ENCODE results near the gene ZNG1F.
"Not testable (repeated sequence)": the region's sequence is repeated elsewhere in the genome, so short reads cannot be mapped to it uniquely, and the experiment has no call there.

DNA sequence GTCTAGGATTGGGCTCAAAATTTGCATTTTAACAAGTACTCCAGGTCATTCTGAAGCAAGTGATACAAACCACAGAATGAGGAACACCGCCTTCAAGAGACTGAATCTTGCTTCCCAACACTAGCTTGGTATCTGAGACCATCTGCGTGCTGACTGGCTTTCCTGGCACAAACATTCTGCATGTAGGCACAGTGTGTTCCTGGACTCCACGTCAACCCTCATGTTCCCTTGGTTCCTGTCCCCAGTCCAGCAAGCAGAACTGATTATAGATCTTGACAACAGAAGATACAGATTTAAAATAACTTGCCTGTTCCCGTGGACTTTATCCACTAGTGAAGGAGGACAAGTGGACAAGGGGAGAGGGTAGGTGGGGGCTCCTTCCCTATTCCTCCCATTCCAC lies 30.7 kb upstream of the ZNG1F start:
- TF ChIP-seq, protein P1, sequence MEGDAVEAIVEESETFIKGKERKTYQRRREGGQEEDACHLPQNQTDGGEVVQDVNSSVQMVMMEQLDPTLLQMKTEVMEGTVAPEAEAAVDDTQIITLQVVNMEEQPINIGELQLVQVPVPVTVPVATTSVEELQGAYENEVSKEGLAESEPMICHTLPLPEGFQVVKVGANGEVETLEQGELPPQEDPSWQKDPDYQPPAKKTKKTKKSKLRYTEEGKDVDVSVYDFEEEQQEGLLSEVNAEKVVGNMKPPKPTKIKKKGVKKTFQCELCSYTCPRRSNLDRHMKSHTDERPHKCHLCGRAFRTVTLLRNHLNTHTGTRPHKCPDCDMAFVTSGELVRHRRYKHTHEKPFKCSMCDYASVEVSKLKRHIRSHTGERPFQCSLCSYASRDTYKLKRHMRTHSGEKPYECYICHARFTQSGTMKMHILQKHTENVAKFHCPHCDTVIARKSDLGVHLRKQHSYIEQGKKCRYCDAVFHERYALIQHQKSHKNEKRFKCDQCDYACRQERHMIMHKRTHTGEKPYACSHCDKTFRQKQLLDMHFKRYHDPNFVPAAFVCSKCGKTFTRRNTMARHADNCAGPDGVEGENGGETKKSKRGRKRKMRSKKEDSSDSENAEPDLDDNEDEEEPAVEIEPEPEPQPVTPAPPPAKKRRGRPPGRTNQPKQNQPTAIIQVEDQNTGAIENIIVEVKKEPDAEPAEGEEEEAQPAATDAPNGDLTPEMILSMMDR (conservative IDR thresholded peaks at IDR 0.05; ENCODE audit: low read depth, low read length), result not testable (repeated sequence)
- not testable (repeated sequence) for TF ChIP-seq CEBPB (IDR thresholded peaks at IDR 0.05; ENCODE audit: low read depth, low read length); MAZ (IDR thresholded peaks at IDR 0.05; ENCODE audit: borderline replicate concordance, low read depth, low read length); POLR2A (IDR thresholded peaks at IDR 0.05; ENCODE audit: low read depth, low read length); MXI1 (IDR thresholded peaks at IDR 0.05; ENCODE audit: borderline replicate concordance, low read depth, low read length); FOS (IDR thresholded peaks at IDR 0.05; ENCODE audit: low read depth, low read length); RFX5 (IDR thresholded peaks at IDR 0.05; ENCODE audit: low read depth, low read length)
- TF ChIP-seq, protein P2, sequence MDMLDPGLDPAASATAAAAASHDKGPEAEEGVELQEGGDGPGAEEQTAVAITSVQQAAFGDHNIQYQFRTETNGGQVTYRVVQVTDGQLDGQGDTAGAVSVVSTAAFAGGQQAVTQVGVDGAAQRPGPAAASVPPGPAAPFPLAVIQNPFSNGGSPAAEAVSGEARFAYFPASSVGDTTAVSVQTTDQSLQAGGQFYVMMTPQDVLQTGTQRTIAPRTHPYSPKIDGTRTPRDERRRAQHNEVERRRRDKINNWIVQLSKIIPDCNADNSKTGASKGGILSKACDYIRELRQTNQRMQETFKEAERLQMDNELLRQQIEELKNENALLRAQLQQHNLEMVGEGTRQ (IDR thresholded peaks at IDR 0.05; ENCODE audit: low read depth, low read length), result not testable (repeated sequence)
- TF ChIP-seq, protein P3, sequence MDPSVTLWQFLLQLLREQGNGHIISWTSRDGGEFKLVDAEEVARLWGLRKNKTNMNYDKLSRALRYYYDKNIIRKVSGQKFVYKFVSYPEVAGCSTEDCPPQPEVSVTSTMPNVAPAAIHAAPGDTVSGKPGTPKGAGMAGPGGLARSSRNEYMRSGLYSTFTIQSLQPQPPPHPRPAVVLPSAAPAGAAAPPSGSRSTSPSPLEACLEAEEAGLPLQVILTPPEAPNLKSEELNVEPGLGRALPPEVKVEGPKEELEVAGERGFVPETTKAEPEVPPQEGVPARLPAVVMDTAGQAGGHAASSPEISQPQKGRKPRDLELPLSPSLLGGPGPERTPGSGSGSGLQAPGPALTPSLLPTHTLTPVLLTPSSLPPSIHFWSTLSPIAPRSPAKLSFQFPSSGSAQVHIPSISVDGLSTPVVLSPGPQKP (IDR thresholded peaks at IDR 0.05; ENCODE audit: borderline replicate concordance, low read depth, low read length), result not testable (repeated sequence)

Measured in IMR-90 (cell line).